Endothelial cell of umbilical vein (primary cell): ENCODE data around the gene ZBTB46. TPM values are rescaled to one million over a fixed set of nuclear protein-coding genes. Genes with fewer than 3 reads are reported as not detected.

Experiments
- BruUV-seq: library from RNA; stranded (reverse); fragments of 400-500 nt; replicated peaks from 2 replicates; lab custom pipeline; 2021; lab: Mats Ljungman, UMichigan
- CTCF ChIA-PET: fragments of 300-600, 350-600 bp; sonication (Branson Sonifier 250); formaldehyde crosslinking; loops from one replicate; lab custom pipeline; 2021; ENCODE audit warnings: antibody characterized with exemption, inconsistent platforms; lab: Charles Lee
- POLR2A ChIA-PET: fragments of 300-600, 350-600 bp; sonication (Branson Sonifier 250); formaldehyde crosslinking; loops from one replicate; lab custom pipeline; 2021; ENCODE audit warnings: antibody characterized with exemption, inconsistent platforms; lab: Charles Lee
- DNase-seq: peaks from one replicate; pipeline ENCODE4 v3.0.0-alpha.2; 2011; ENCODE audit warnings: low read depth, low spot score
- FAIRE-seq: peaks from 2 replicates; lab custom pipeline; 2011; peaks lifted over from hg19 to GRCh38; lab: Jason Lieb, UNC
- H2AFZ ChIP-seq: 2 replicates; pipeline ENCODE4 v1.6.0; 2012; ENCODE audit warnings: low read depth, low read length, control low read depth, inconsistent platforms
- H3K27ac ChIP-seq: 2 replicates; pipeline ENCODE4 v1.5.1; 2011; ENCODE audit warnings: low read depth, mild to moderate bottlenecking, control low read depth, low read length, moderate library complexity; ENCODE audit not compliant: insufficient read depth
- H3K27me3 ChIP-seq, 2 experiments: 2 replicates each; pipeline versions ENCODE4 v1.6.0 to v1.6.1; 2011; ENCODE audit warnings: low read length in 2 of 2, mixed read lengths in 1 of 2; ENCODE audit not compliant: control insufficient read depth in 2 of 2, insufficient read depth in 2 of 2
- H3K36me3 ChIP-seq, 2 experiments: 2 replicates in 1 of 2; 3 replicates in 1 of 2; pipeline ENCODE4 v1.5.1; 2011; ENCODE audit warnings: low read length in 2 of 2, mild to moderate bottlenecking in 1 of 2, moderate library complexity in 1 of 2; ENCODE audit not compliant: control insufficient read depth in 2 of 2, insufficient read depth in 2 of 2; ENCODE audit errors: extremely low read depth in 1 of 2
- H3K4me1 ChIP-seq: 3 replicates; pipeline ENCODE4 v1.5.1; 2011; ENCODE audit warnings: mild to moderate bottlenecking, low read length; ENCODE audit not compliant: control insufficient read depth, insufficient read depth; ENCODE audit errors: extremely low read depth
- H3K4me2 ChIP-seq: 2 replicates; pipeline ENCODE4 v1.6.1; 2011; ENCODE audit warnings: low read length, control low read depth, mixed read lengths; ENCODE audit not compliant: insufficient read depth
- H3K4me3 ChIP-seq, 3 experiments: fragments of 200-600 bp in 1 of 3; sonication (generic), shearing (Covaris generic) in 1 of 3; replicated peaks in 1 of 3; 2 replicates each; pipeline ENCODE4 v1.5.1; 2011 to 2016; ENCODE audit warnings: control low read depth in 3 of 3, low read length in 3 of 3, mild to moderate bottlenecking in 2 of 3, inconsistent platforms in 1 of 3, low read depth in 1 of 3, moderate library complexity in 1 of 3; ENCODE audit not compliant: insufficient read depth in 1 of 3
- H3K79me2 ChIP-seq: 2 replicates; pipeline ENCODE4 v1.6.0; 2012; ENCODE audit warnings: low read length, inconsistent platforms; ENCODE audit not compliant: control insufficient read depth, insufficient read depth
- H3K9ac ChIP-seq: replicated peaks from 2 replicates; pipeline ENCODE3; 2011; ENCODE audit warnings: low read length, control low read depth; ENCODE audit not compliant: insufficient read depth; ENCODE audit errors: extremely low read depth
- H3K9me1 ChIP-seq: replicated peaks from 3 replicates; pipeline ENCODE4 v1.6.0; 2011; ENCODE audit warnings: mild to moderate bottlenecking, low read length; ENCODE audit not compliant: control insufficient read depth, insufficient read depth; ENCODE audit errors: extremely low read depth
- H3K9me3 ChIP-seq: replicated peaks from 2 replicates; pipeline ENCODE4 v1.5.1; 2012; ENCODE audit warnings: low read length, inconsistent platforms; ENCODE audit not compliant: control insufficient read depth, insufficient read depth
- H4K20me1 ChIP-seq: replicated peaks from 2 replicates; pipeline ENCODE3; 2011; ENCODE audit warnings: mild to moderate bottlenecking, low read length; ENCODE audit not compliant: control insufficient read depth, insufficient read depth; ENCODE audit errors: extremely low read depth
- CTCF ChIP-seq, 2 donors: IDR thresholded peaks; 1 replicate in 1 of 2; 2 replicates in 1 of 2; pipeline ENCODE4 v1.5.1; 2011; ENCODE audit warnings: low read length in 2 of 2, mild to moderate bottlenecking in 2 of 2, moderate library complexity in 2 of 2, control low read depth in 1 of 2, inconsistent platforms in 1 of 2, low read depth in 1 of 2; ENCODE audit not compliant: insufficient read depth in 1 of 2; ENCODE audit errors: extremely low read depth in 1 of 2
- EZH2 ChIP-seq: IDR thresholded peaks from 2 replicates; pipeline ENCODE4 v1.6.1; 2012; ENCODE audit warnings: borderline replicate concordance, low read depth, mild to moderate bottlenecking, moderate library complexity, low read length, inconsistent platforms; ENCODE audit not compliant: severe bottlenecking
- FOS ChIP-seq: IDR thresholded peaks from 2 replicates; pipeline ENCODE4 v1.6.1; 2011; ENCODE audit warnings: mild to moderate bottlenecking, low read length, moderate library complexity, borderline replicate concordance; ENCODE audit not compliant: insufficient read depth
- GATA2 ChIP-seq: IDR thresholded peaks from 2 replicates; pipeline ENCODE4 v1.7.0; 2011; ENCODE audit warnings: low read depth, mild to moderate bottlenecking, moderate library complexity, mixed read lengths, low read length; ENCODE audit not compliant: insufficient read length, insufficient read depth
- JUN ChIP-seq: IDR thresholded peaks from 2 replicates; pipeline ENCODE4 v1.6.1; 2011; ENCODE audit warnings: borderline replicate concordance, low read depth; ENCODE audit not compliant: insufficient read length, insufficient read depth
- MAX ChIP-seq: IDR thresholded peaks from 2 replicates; pipeline ENCODE4 v1.6.1; 2011; ENCODE audit not compliant: insufficient read depth, insufficient read length
- MYC ChIP-seq: IDR thresholded peaks from one replicate; pipeline ENCODE4 v1.6.1; 2011; ENCODE audit warnings: mild to moderate bottlenecking, low read depth, low read length
- POLR2A ChIP-seq: IDR thresholded peaks from 2 replicates; pipeline ENCODE4 v1.6.1; 2012; ENCODE audit warnings: low read depth, mild to moderate bottlenecking, control low read depth, low read length
- POLR2AphosphoS5 ChIP-seq: IDR thresholded peaks from 2 replicates; pipeline ENCODE4 v1.6.1; 2012; ENCODE audit warnings: low read depth, mild to moderate bottlenecking, control low read depth, low read length, moderate library complexity; ENCODE audit not compliant: insufficient read depth
- dilution Hi-C: fragments of 300-500 bp; cut with MboI; formaldehyde crosslinking; loops from one replicate; pipeline ENCODE4 v1.15.0; 2019; ENCODE audit warnings: low sequenced_read_pairs; ENCODE audit not compliant: extremely low pct_ligation_motif_present
- intact Hi-C: fragments of 100-400 bp; cut with micrococcal nuclease; formaldehyde crosslinking; loops from one replicate; pipeline ENCODE4 v1.10.0; 2022
- polyA plus RNA-seq, 4 experiments: library from polyadenylated mRNA; depleted of rRNA in 3 of 4; stranded (reverse) in 3 of 4; unstranded in 1 of 4; fragments of >200 nt; gene quantifications; 2 replicates each; pipeline versions ENCODE4 v1.2.1 to v1.2.3, GENCODE V29; 2011 to 2012; ENCODE audit warnings: missing spikeins in 1 of 4
- total RNA-seq: library from RNA; stranded (reverse); gene quantifications from 2 replicates; pipeline ENCODE4 v1.2.3, GENCODE V29; 2021

The ZBTB46 gene
- total and polyA plus RNA-seq, 2 donors (not counting 3 experiments of a cell fraction or from before 2014, with no cell fraction given) = 1.3 to 7.1 TPM

- Histone ChIP-seq H3K4me3 (no peak overlapping the region), H3K4me1 (peaks cover 9% of the 10 kb centered on the region), H2AFZ (no peak overlapping the region), H3K36me3 (peaks cover 0 to 19% of the 10 kb centered on the region in 2 experiments), H3K9me3 (no peaks in the 10 kb centered on the region), H3K79me2 (no peaks in the 10 kb centered on the region), H4K20me1 (no peaks in the 10 kb centered on the region), H3K27ac (no peak overlapping the region), H3K27me3 (no peaks in the 10 kb centered on the region), H3K4me2 (no peak overlapping the region), H3K9ac (no peak overlapping the region), H3K9me1 (no peaks in the 10 kb centered on the region)
- no peak for FAIRE-seq
- ChIA-PET POLR2A (no interaction called here), CTCF (no interaction called here)
- DNase-seq = no peak
- dilution Hi-C loops (no loop called here), intact Hi-C loops (no loop called here)
- TF ChIP-seq POLR2A (no peak), CTCF (IDR thresholded peaks at IDR 0.05; ENCODE audit: extremely low read depth in 1 of 2, insufficient read depth in 1 of 2, low read depth in 1 of 2, low read length in 2 of 2) (no peak), MYC (no peak), POLR2AphosphoS5 (no peak), GATA2 (no peak), EZH2 (no peak), FOS (no peak), JUN (no peak), MAX (no peak)
- no TSS peak for BruUV-seq
Observed at GRCh38 chr20:63744158-63744557, 86.9 kb downstream of the ZBTB46 start.
